GM12878 (cell line): ENCODE data around the gene ZNF2. TPM values are rescaled to one million over a fixed set of nuclear protein-coding genes. Genes with fewer than 3 reads are reported as not detected.

Source experiments
- ATAC-seq: fragments of 200-7000 bp; cut with Tn5 transposase; 3 replicates; pipeline ENCODE4 v1.9.1; 2020; ENCODE audit warnings: mild to moderate bottlenecking, moderate library complexity
- BruUV-seq: library from RNA; stranded (reverse); fragments of 400-500 nt; replicated peaks from 2 replicates; lab custom pipeline; 2021; lab: Mats Ljungman, UMichigan
- CTCF ChIA-PET: fragments of 300-600 bp; sonication (Branson Sonifier 250); formaldehyde crosslinking; extraction: SDS; loops from one replicate; lab custom pipeline; 2021; ENCODE audit warnings: inconsistent platforms; lab: Yijun Ruan, JAX
- POLR2A ChIA-PET: fragments of 350-600 bp; formaldehyde crosslinking; extraction: SDS; loops from one replicate; lab custom pipeline; 2021; ENCODE audit warnings: inconsistent platforms; lab: Charles Lee
- RAD21 ChIA-PET: fragments of 300-600 bp; sonication (Branson Sonifier 250); formaldehyde crosslinking; loops from one replicate; lab custom pipeline; 2023; ENCODE audit warnings: antibody characterized with exemption; ENCODE audit not compliant: unreplicated experiment; lab: Charles Lee
- SMC1A ChIA-PET: fragments of 300-600 bp; sonication (Branson Sonifier 250); formaldehyde crosslinking; loops from one replicate; lab custom pipeline; 2023; ENCODE audit not compliant: unreplicated experiment, uncharacterized antibody; lab: Charles Lee
- DNase-seq: peaks from one replicate; pipeline ENCODE4 v3.0.0-alpha.2; 2011; ENCODE audit warnings: low read depth, low spot score
- FAIRE-seq: peaks from 3 replicates; lab custom pipeline; 2011; peaks lifted over from hg19 to GRCh38; lab: Jason Lieb, UNC
- H2AFZ ChIP-seq: 2 replicates; pipeline ENCODE4 v1.6.0; 2011; ENCODE audit warnings: low read depth, low read length, control low read depth; ENCODE audit not compliant: control insufficient read depth
- H3K27ac ChIP-seq: 2 replicates; pipeline ENCODE4 v1.5.1; 2011; ENCODE audit warnings: control low read depth; ENCODE audit not compliant: control insufficient read depth, insufficient read depth
- H3K27me3 ChIP-seq, 2 experiments: replicated peaks in 1 of 2; 2 replicates each; pipeline versions ENCODE4 v1.6.0 to v1.6.1; 2011; ENCODE audit warnings: low read length in 1 of 2; ENCODE audit not compliant: control insufficient read depth in 2 of 2, insufficient read depth in 2 of 2
- H3K36me3 ChIP-seq, 2 experiments: 2 replicates each; pipeline ENCODE4 v1.5.1; 2011; ENCODE audit warnings: low read length in 1 of 2; ENCODE audit not compliant: control insufficient read depth in 2 of 2, insufficient read depth in 2 of 2
- H3K4me1 ChIP-seq: 2 replicates; pipeline ENCODE4 v1.6.1; 2011; ENCODE audit warnings: mild to moderate bottlenecking, low read length, moderate library complexity, mixed read lengths; ENCODE audit not compliant: control insufficient read depth, insufficient read depth
- H3K4me2 ChIP-seq: 2 replicates; pipeline ENCODE4 v1.6.0; 2011; ENCODE audit warnings: control low read depth; ENCODE audit not compliant: control insufficient read depth, insufficient read depth
- H3K4me3 ChIP-seq: fragments of 200-600 bp; sonication (generic); 2 replicates; pipeline ENCODE4 v1.5.1; 2016
- H3K79me2 ChIP-seq: 2 replicates; pipeline ENCODE4 v1.6.0; 2011; ENCODE audit warnings: low read length; ENCODE audit not compliant: control insufficient read depth, insufficient read depth
- H3K9ac ChIP-seq: 2 replicates; pipeline ENCODE4 v1.8.0; 2011; ENCODE audit warnings: low read length, control low read depth, mixed read lengths; ENCODE audit not compliant: control insufficient read depth, insufficient read depth
- H3K9me3 ChIP-seq: replicated peaks from 3 replicates; pipeline ENCODE4 v1.5.1; 2011; ENCODE audit warnings: mild to moderate bottlenecking, low read length; ENCODE audit not compliant: control insufficient read depth, insufficient read depth
- H4K20me1 ChIP-seq: 2 replicates; pipeline ENCODE4 v1.6.0; 2011; ENCODE audit not compliant: control insufficient read depth, insufficient read depth
- BMI1 ChIP-seq: fragments of 450-650 bp; IDR thresholded peaks from 2 replicates; pipeline ENCODE4 v1.6.1; 2016; ENCODE audit warnings: mild to moderate bottlenecking, moderate library complexity, borderline replicate concordance
- HCFC1 ChIP-seq: fragments of 150-350 bp; IDR thresholded peaks from 2 replicates; pipeline ENCODE4 v1.6.1; 2014; ENCODE audit warnings: low read length
- SMAD1 ChIP-seq: fragments of 450-650 bp; IDR thresholded peaks from 2 replicates; pipeline ENCODE4 v1.6.1; 2018; ENCODE audit warnings: mild to moderate bottlenecking, low read depth; ENCODE audit not compliant: partially characterized antibody
- SUPT20H ChIP-seq: IDR thresholded peaks from 2 replicates; pipeline ENCODE4 v1.6.1; 2011; ENCODE audit warnings: low read depth, mild to moderate bottlenecking, low read length, moderate library complexity, borderline replicate concordance; ENCODE audit not compliant: control insufficient read depth
- TARDBP ChIP-seq: IDR thresholded peaks from 2 replicates; pipeline ENCODE4 v1.6.1; 2016; ENCODE audit warnings: borderline replicate concordance
- ZBED1 ChIP-seq: IDR thresholded peaks from 2 replicates; pipeline ENCODE4 v1.6.1; 2016; ENCODE audit warnings: borderline replicate concordance
- WGBS: methylation state at CpG from one replicate; pipeline ENCODE4 v1.1.6; 2016; ENCODE audit warnings: low lambda C conversion rate; ENCODE audit not compliant: insufficient replicate concordance, insufficient coverage; ENCODE audit errors: missing lambda C conversion rate; 5-methylcytosine and 5-hydroxymethylcytosine counted together
- in situ Hi-C: fragments of 300-500 bp; cut with MboI; formaldehyde crosslinking; loops from 9 replicates; pipeline ENCODE4 v1.14.3; 2018; ENCODE audit warnings: mixed read lengths
- intact Hi-C: fragments of 100-400 bp; cut with micrococcal nuclease; formaldehyde crosslinking; loops from one replicate; pipeline ENCODE4 v1.14.2; 2022; ENCODE audit not compliant: unreplicated experiment
- polyA plus RNA-seq, 11 experiments: library from polyadenylated mRNA; depleted of rRNA in 4 of 11; unstranded in 6 of 11; stranded (reverse) in 5 of 11; fragments of >200 nt; fragmentation: Nextera tagmentation in 4 of 11; fragmentation: Illumina TruSeq in 1 of 11; extraction: Ambion mirVana in 4 of 11; extraction: Trizol in 1 of 11; gene quantifications; 1 replicate in 1 of 11; 2 replicates in 10 of 11; pipeline versions ENCODE4 v1.2.1 to v1.2.3, GENCODE V29; 2011 to 2016; ENCODE audit warnings: inconsistent platforms in 2 of 11, missing spikeins in 2 of 11, low read depth in 1 of 11
- total RNA-seq, 4 experiments: library from RNA; depleted of rRNA in 3 of 4; stranded (reverse); fragments of >200 nt in 3 of 4; fragmentation: Illumina TruSeq in 1 of 4; extraction: Trizol in 1 of 4; gene quantifications; 2 replicates each; pipeline versions ENCODE4 v1.2.1 to v1.2.3, GENCODE V29; 2013 to 2021
- TF ChIP-seq, protein P1 (sequence below): fragments of 450-650 bp; IDR thresholded peaks from 2 replicates; pipeline ENCODE4 v1.6.1; 2016; ENCODE audit warnings: mild to moderate bottlenecking
- TF ChIP-seq, protein P2 (sequence below): fragments of 450-650 bp; IDR thresholded peaks from 2 replicates; pipeline ENCODE4 v1.6.1; 2018; ENCODE audit warnings: mild to moderate bottlenecking, low read depth, moderate library complexity; ENCODE audit not compliant: partially characterized antibody

The ZNF2 gene
- total and polyA plus RNA-seq, 10 of the 15 experiments (the other 5 are each of a cell fraction or from before 2014, with no cell fraction given), result 2.4 to 5.1 (median 3.5) TPM

GRCh38 chr2:95181774-95182173 lies 16.2 kb downstream of the ZNF2 start:
- H3K9me3 ChIP-seq, result peaks cover 3% of the 10 kb centered on the region; the same call in 1 of the 3 replicates
- BruUV-seq, result no TSS peak
- TF ChIP-seq HCFC1, result no peak
- TF ChIP-seq, all 136 proteins: peak for 0
- intact Hi-C loops, result no loop called here
- ATAC-seq, result no peak
- FAIRE-seq, result no peak
- peaks cover 3 to 11% of the 10 kb centered on the region in 2 experiments; a peak in 3 of 4 replicates for H3K36me3 ChIP-seq
- H3K4me3 ChIP-seq, result no peak overlapping the region
- WGBS, result 93% methylated on average over 18 of the region's 18 CpGs
- H4K20me1 ChIP-seq, result no peaks in the 10 kb centered on the region
- H3K27ac ChIP-seq, result no peak overlapping the region
- SMC1A ChIA-PET, result no interaction called here
- H3K79me2 ChIP-seq, result no peaks in the 10 kb centered on the region
- RAD21 ChIA-PET, result no interaction called here
- no peaks in the 10 kb centered on the region for H3K4me1 ChIP-seq
- H2AFZ ChIP-seq, result no peak overlapping the region
- H3K27me3 ChIP-seq, result no peaks in the 10 kb centered on the region
- CTCF ChIA-PET, result interaction anchor here (1.0 kb wide), 1 partner anchor 20 kb away, joined by 3 read pairs; no protein-coding TSS in a partner anchor
- POLR2A ChIA-PET, result no interaction called here
- H3K4me2 ChIP-seq, result no peak overlapping the region
- in situ Hi-C loops, result no loop called here
- no peak for DNase-seq
- H3K9ac ChIP-seq, result no peak overlapping the region

GRCh38 chr2:95185197-95185596 lies 19.6 kb downstream of the ZNF2 start:
- intact Hi-C loops, result no loop called here
- no peak overlapping the region for H2AFZ ChIP-seq
- WGBS, result 100% methylated on average over 3 of the region's 3 CpGs
- in situ Hi-C loops, result no loop called here
- H4K20me1 ChIP-seq, result no peaks in the 10 kb centered on the region
- SMC1A ChIA-PET, result no interaction called here
- ATAC-seq, result no peak
- BruUV-seq, result no TSS peak
- RAD21 ChIA-PET, result no interaction called here
- H3K9ac ChIP-seq, result no peak overlapping the region
- no peak for FAIRE-seq
- POLR2A ChIA-PET, result no interaction called here
- TF ChIP-seq BMI1 (no peak), TARDBP (no peak), ZBED1 (no peak), SUPT20H (no peak), SMAD1 (no peak)
- TF ChIP-seq, protein P1, sequence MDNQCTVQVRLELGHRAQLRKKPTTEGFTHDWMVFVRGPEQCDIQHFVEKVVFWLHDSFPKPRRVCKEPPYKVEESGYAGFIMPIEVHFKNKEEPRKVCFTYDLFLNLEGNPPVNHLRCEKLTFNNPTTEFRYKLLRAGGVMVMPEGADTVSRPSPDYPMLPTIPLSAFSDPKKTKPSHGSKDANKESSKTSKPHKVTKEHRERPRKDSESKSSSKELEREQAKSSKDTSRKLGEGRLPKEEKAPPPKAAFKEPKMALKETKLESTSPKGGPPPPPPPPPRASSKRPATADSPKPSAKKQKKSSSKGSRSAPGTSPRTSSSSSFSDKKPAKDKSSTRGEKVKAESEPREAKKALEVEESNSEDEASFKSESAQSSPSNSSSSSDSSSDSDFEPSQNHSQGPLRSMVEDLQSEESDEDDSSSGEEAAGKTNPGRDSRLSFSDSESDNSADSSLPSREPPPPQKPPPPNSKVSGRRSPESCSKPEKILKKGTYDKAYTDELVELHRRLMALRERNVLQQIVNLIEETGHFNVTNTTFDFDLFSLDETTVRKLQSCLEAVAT, result no peak
- TF ChIP-seq, protein P2, sequence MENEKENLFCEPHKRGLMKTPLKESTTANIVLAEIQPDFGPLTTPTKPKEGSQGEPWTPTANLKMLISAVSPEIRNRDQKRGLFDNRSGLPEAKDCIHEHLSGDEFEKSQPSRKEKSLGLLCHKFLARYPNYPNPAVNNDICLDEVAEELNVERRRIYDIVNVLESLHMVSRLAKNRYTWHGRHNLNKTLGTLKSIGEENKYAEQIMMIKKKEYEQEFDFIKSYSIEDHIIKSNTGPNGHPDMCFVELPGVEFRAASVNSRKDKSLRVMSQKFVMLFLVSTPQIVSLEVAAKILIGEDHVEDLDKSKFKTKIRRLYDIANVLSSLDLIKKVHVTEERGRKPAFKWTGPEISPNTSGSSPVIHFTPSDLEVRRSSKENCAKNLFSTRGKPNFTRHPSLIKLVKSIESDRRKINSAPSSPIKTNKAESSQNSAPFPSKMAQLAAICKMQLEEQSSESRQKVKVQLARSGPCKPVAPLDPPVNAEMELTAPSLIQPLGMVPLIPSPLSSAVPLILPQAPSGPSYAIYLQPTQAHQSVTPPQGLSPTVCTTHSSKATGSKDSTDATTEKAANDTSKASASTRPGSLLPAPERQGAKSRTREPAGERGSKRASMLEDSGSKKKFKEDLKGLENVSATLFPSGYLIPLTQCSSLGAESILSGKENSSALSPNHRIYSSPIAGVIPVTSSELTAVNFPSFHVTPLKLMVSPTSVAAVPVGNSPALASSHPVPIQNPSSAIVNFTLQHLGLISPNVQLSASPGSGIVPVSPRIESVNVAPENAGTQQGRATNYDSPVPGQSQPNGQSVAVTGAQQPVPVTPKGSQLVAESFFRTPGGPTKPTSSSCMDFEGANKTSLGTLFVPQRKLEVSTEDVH, result no peak
- peaks cover 3% of the 10 kb centered on the region; the same call in 1 of the 3 replicates for H3K9me3 ChIP-seq
- H3K79me2 ChIP-seq, result no peaks in the 10 kb centered on the region
- H3K4me1 ChIP-seq, result no peaks in the 10 kb centered on the region
- H3K4me2 ChIP-seq, result no peak overlapping the region
- peaks cover 0 to 11% of the 10 kb centered on the region in 2 experiments; a peak in 3 of 4 replicates for H3K36me3 ChIP-seq
- no peaks in the 10 kb centered on the region for H3K27me3 ChIP-seq
- no peak overlapping the region for H3K27ac ChIP-seq
- DNase-seq, result no peak
- CTCF ChIA-PET, result interaction anchor here (0.6 to 2.7 kb wide), 2 partner anchors 47 to 1137 kb away, joined by 3 to 6 read pairs; no protein-coding TSS in a partner anchor
- no peak overlapping the region for H3K4me3 ChIP-seq
